ENCODE measurements around the gene CDKN2AIPNL.

Gene CDKN2AIPNL

GRCh38 chr5:134411546-134412266 is at the start of gene CDKN2AIPNL:
CDKN2AIPNL (minus strand) TSS chr5:134411881; CDS start chr5:134411854, 27 bp downstream.
- Histone ChIP-seq H3K4me3 (peak within 1 kb of the TSS; percentile 100), H3K27ac (peak within 1 kb of the TSS; percentile 65 to 87)
- TF ChIP-seq, protein P1, sequence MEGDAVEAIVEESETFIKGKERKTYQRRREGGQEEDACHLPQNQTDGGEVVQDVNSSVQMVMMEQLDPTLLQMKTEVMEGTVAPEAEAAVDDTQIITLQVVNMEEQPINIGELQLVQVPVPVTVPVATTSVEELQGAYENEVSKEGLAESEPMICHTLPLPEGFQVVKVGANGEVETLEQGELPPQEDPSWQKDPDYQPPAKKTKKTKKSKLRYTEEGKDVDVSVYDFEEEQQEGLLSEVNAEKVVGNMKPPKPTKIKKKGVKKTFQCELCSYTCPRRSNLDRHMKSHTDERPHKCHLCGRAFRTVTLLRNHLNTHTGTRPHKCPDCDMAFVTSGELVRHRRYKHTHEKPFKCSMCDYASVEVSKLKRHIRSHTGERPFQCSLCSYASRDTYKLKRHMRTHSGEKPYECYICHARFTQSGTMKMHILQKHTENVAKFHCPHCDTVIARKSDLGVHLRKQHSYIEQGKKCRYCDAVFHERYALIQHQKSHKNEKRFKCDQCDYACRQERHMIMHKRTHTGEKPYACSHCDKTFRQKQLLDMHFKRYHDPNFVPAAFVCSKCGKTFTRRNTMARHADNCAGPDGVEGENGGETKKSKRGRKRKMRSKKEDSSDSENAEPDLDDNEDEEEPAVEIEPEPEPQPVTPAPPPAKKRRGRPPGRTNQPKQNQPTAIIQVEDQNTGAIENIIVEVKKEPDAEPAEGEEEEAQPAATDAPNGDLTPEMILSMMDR (IDR thresholded peaks at IDR 0.05): peak; percentile 70
- DNase-seq (ENCODE audit: low spot score): peak; percentile 92

DNA sequence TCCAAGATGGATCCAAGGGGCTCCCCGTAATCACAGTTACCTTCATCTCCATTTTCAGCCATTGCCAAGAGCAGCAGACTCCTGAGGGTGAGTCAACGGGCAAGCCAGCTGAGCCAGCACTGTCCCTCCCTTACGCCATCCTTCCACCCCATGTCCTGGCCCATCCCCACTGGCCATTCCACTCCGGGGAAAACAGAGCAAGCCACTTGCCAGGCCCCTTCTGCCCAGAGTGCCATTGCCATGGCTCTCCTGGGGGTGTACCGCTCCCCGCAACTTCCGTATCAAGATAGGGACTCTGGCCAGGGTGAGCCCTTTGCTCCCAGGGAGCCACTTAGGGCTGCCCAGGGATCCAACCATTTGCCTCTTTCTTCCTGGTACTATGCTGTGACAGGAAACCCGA is 48.9 kb upstream of the CDKN2AIPNL start:
- H3K27ac ChIP-seq: no peak overlapping the region
- H3K4me3 ChIP-seq: no peak overlapping the region
- TF ChIP-seq, protein P1 (IDR thresholded peaks at IDR 0.05): no peak
- no peak for DNase-seq (ENCODE audit: low spot score)

DNA sequence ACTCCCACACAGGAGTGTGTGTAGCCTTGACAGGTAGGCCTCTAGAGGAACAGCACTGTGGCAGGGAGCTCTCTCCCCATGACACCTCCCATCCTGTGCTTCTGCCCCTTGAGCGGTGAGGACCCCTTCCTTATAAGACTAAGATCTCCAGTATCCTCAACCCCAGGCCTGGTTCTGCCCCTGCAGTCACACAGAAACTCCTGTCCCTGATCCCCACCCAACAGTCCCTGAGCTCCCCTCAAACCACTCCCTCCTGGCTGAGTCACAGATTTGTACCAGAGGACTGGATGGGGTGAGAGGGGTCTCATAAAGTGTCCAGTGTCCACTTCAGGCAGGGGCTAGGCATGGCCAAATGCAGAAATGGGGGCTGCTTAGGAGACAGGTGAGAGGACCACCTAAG is 47.8 kb upstream of the CDKN2AIPNL start:
- no peak overlapping the region for H3K4me3 ChIP-seq
- TF ChIP-seq, protein P1 (IDR thresholded peaks at IDR 0.05): no peak
- DNase-seq (ENCODE audit: low spot score): no peak
- no peak overlapping the region for H3K27ac ChIP-seq

DNA sequence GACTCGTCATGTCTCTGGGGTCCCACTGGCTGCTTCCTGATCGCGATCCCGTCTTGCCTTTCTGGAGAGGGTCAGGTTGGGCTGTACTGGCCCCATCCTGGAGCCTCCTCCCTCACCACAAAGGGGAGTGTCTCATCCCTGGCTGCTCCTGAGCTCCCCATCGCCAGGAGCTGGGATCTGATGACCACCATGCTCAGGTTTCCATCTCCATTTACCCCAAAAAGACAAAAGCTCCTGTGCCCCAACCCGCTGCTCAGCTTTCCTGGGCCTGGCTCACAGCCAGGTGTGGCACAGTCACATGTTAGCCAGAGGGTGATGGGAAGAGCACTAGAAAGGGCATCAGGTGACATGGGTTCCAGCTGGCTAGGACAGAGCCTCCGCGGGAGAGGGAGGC is 47.3 kb upstream of the CDKN2AIPNL start:
- TF ChIP-seq, protein P1 (IDR thresholded peaks at IDR 0.05): no peak
- Histone ChIP-seq H3K4me3 (no peak overlapping the region), H3K27ac (peak overlapping the region in 1 of 2 donors; percentile 42)
- DNase-seq (ENCODE audit: low spot score): no peak

- peak overlapping the region in 1 of 2 donors; percentile 42 for H3K27ac ChIP-seq
- DNase-seq (ENCODE audit: low spot score): no peak
- no peak overlapping the region for H3K4me3 ChIP-seq
Measured at GRCh38 chr5:134458234-134459009, 46.7 kb upstream of the CDKN2AIPNL start.

GRCh38 chr5:134457801-134458200 is 46.1 kb upstream of the CDKN2AIPNL start:
- Histone ChIP-seq H3K27ac (peak overlapping the region in 1 of 2 donors; percentile 42), H3K4me3 (no peak overlapping the region)
- TF ChIP-seq, protein P1 (IDR thresholded peaks at IDR 0.05): no peak
- no peak for DNase-seq (ENCODE audit: low spot score)

More at GRCh38 chr5:134458234-134459009, 46.7 kb upstream of the CDKN2AIPNL start:
- TF ChIP-seq, protein P1 (IDR thresholded peaks at IDR 0.05): no peak
